Measurements from ENCODE around the gene RUNX1.

RUNX1 gene

GRCh38 chr21:35016517-35017188 lies 32.4 kb downstream of the RUNX1 start:
- Histone ChIP-seq H4K5ac (ENCODE audit: low read length) (no peak overlapping the region), H3K4me1 (ENCODE audit: control insufficient read depth, low read depth, low read length) (no peaks in the 10 kb centered on the region), H3K4me2 (ENCODE audit: low read length) (no peak overlapping the region), H2AK5ac (ENCODE audit: low read length) (no peak overlapping the region), H3K27ac (ENCODE audit: low read depth, low read length) (no peak overlapping the region), H3K27me3 (ENCODE audit: insufficient read depth, low read length, poor library complexity) (no peaks in the 10 kb centered on the region), H2BK5ac (ENCODE audit: low read length) (no peak overlapping the region), H3K18ac (ENCODE audit: low read length) (no peak overlapping the region), H3K4me3 (ENCODE audit: low read length) (no peak overlapping the region), H4K8ac (ENCODE audit: low read depth, low read length) (no peak overlapping the region), H3K4ac (ENCODE audit: low read depth, low read length) (no peak overlapping the region), H3K79me2 (ENCODE audit: control insufficient read depth, insufficient read depth, low read length) (no peaks in the 10 kb centered on the region), H3K36me3 (ENCODE audit: control insufficient read depth, insufficient read depth, low read length) (no peaks in the 10 kb centered on the region), H3K79me1 (ENCODE audit: low read length) (no peaks in the 10 kb centered on the region), H3K56ac (ENCODE audit: low read length) (peak overlapping the region; percentile 3), H3K9ac (ENCODE audit: low read length) (no peak overlapping the region), H2BK120ac (ENCODE audit: low read depth, low read length) (no peak overlapping the region), H3K23ac (ENCODE audit: low read length) (no peak overlapping the region), H2BK15ac (replicated peaks; ENCODE audit: low read depth) (no peak overlapping the region)
- WGBS (ENCODE audit: extremely low coverage, insufficient coverage, low lambda C conversion rate) = no CpG with 5 or more reads among the region's 1 CpG
- no peak for DNase-seq

DNA sequence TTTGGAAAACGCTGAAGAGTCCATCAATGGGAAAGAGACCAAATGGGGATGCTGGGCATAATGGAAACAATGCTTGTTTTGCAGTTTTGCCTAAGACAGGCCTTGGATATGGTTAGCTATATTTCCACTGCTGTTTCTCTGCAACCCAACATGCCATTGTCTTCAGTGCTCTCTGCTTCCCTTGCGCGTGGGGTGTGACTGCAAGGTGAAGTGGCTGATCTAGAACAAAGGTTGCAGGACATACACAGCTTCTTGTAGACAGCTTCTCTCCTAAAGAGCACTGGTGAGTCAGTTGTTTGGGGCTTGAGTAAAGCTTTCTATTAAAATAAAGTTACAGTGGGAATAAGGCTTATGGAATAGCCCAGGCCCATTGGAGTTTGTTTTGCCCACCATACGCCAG lies 33.0 kb downstream of the RUNX1 start:
- no peaks in the 10 kb centered on the region for H3K79me1 ChIP-seq (ENCODE audit: low read length)
- no peak overlapping the region for H3K23ac ChIP-seq (ENCODE audit: low read length)
- no peak overlapping the region for H3K4me2 ChIP-seq (ENCODE audit: low read length)
- H3K56ac ChIP-seq (ENCODE audit: low read length) = no peak overlapping the region
- no peak overlapping the region for H4K8ac ChIP-seq (ENCODE audit: low read depth, low read length)
- H2BK120ac ChIP-seq (ENCODE audit: low read depth, low read length) = no peak overlapping the region
- no peak overlapping the region for H3K27ac ChIP-seq (ENCODE audit: low read depth, low read length)
- no peak overlapping the region for H3K18ac ChIP-seq (ENCODE audit: low read length)
- no peak overlapping the region for H2BK5ac ChIP-seq (ENCODE audit: low read length)
- no CpG with 5 or more reads among the region's 4 CpGs for WGBS (ENCODE audit: extremely low coverage, insufficient coverage, low lambda C conversion rate)
- no peak overlapping the region for H3K4me3 ChIP-seq (ENCODE audit: low read length)
- no peaks in the 10 kb centered on the region for H3K36me3 ChIP-seq (ENCODE audit: control insufficient read depth, insufficient read depth, low read length)
- no peaks in the 10 kb centered on the region for H3K79me2 ChIP-seq (ENCODE audit: control insufficient read depth, insufficient read depth, low read length)
- no peak overlapping the region for H2AK5ac ChIP-seq (ENCODE audit: low read length)
- H3K27me3 ChIP-seq (ENCODE audit: insufficient read depth, low read length, poor library complexity) = no peaks in the 10 kb centered on the region
- H3K4me1 ChIP-seq (ENCODE audit: control insufficient read depth, low read depth, low read length) = no peaks in the 10 kb centered on the region
- H4K5ac ChIP-seq (ENCODE audit: low read length) = no peak overlapping the region
- no peak overlapping the region for H3K4ac ChIP-seq (ENCODE audit: low read depth, low read length)
- H2BK15ac ChIP-seq (replicated peaks; ENCODE audit: low read depth) = no peak overlapping the region
- no peak for DNase-seq
- H3K9ac ChIP-seq (ENCODE audit: low read length) = no peak overlapping the region

GRCh38 chr21:35015435-35016024 lies 33.6 kb downstream of the RUNX1 start:
- Histone ChIP-seq H3K79me1 (ENCODE audit: low read length) (no peaks in the 10 kb centered on the region), H3K27me3 (ENCODE audit: insufficient read depth, low read length, poor library complexity) (no peaks in the 10 kb centered on the region), H4K8ac (ENCODE audit: low read depth, low read length) (no peak overlapping the region), H2BK5ac (ENCODE audit: low read length) (no peak overlapping the region), H2BK15ac (replicated peaks; ENCODE audit: low read depth) (no peak overlapping the region), H3K4me2 (ENCODE audit: low read length) (no peak overlapping the region), H3K9ac (ENCODE audit: low read length) (no peak overlapping the region), H3K18ac (ENCODE audit: low read length) (no peak overlapping the region), H4K5ac (ENCODE audit: low read length) (no peak overlapping the region), H3K4me3 (ENCODE audit: low read length) (no peak overlapping the region), H3K4me1 (ENCODE audit: control insufficient read depth, low read depth, low read length) (no peaks in the 10 kb centered on the region), H3K4ac (ENCODE audit: low read depth, low read length) (no peak overlapping the region), H3K79me2 (ENCODE audit: control insufficient read depth, insufficient read depth, low read length) (no peaks in the 10 kb centered on the region), H2BK120ac (ENCODE audit: low read depth, low read length) (no peak overlapping the region), H2AK5ac (ENCODE audit: low read length) (no peak overlapping the region), H3K27ac (ENCODE audit: low read depth, low read length) (no peak overlapping the region), H3K56ac (ENCODE audit: low read length) (no peak overlapping the region), H3K36me3 (ENCODE audit: control insufficient read depth, insufficient read depth, low read length) (no peaks in the 10 kb centered on the region), H3K23ac (ENCODE audit: low read length) (no peak overlapping the region)
- WGBS (ENCODE audit: extremely low coverage, insufficient coverage, low lambda C conversion rate) = no CpG with 5 or more reads among the region's 5 CpGs
- DNase-seq = no peak

- H3K4ac ChIP-seq (ENCODE audit: low read depth, low read length) = no peak overlapping the region
- H3K9ac ChIP-seq (ENCODE audit: low read length) = no peak overlapping the region
- H3K18ac ChIP-seq (ENCODE audit: low read length) = no peak overlapping the region
- no peak overlapping the region for H2BK5ac ChIP-seq (ENCODE audit: low read length)
- no peaks in the 10 kb centered on the region for H3K79me2 ChIP-seq (ENCODE audit: control insufficient read depth, insufficient read depth, low read length)
- no peaks in the 10 kb centered on the region for H3K4me1 ChIP-seq (ENCODE audit: control insufficient read depth, low read depth, low read length)
- H3K79me1 ChIP-seq (ENCODE audit: low read length) = no peaks in the 10 kb centered on the region
- no peak overlapping the region for H4K5ac ChIP-seq (ENCODE audit: low read length)
- no peak overlapping the region for H2BK120ac ChIP-seq (ENCODE audit: low read depth, low read length)
- no peak overlapping the region for H3K23ac ChIP-seq (ENCODE audit: low read length)
- no peak overlapping the region for H3K4me3 ChIP-seq (ENCODE audit: low read length)
- H3K36me3 ChIP-seq (ENCODE audit: control insufficient read depth, insufficient read depth, low read length) = no peaks in the 10 kb centered on the region
- DNase-seq = no peak
- no peak overlapping the region for H3K56ac ChIP-seq (ENCODE audit: low read length)
- no peak overlapping the region for H3K27ac ChIP-seq (ENCODE audit: low read depth, low read length)
- no peak overlapping the region for H4K8ac ChIP-seq (ENCODE audit: low read depth, low read length)
- WGBS (ENCODE audit: extremely low coverage, insufficient coverage, low lambda C conversion rate) = no CpG with 5 or more reads among the region's 11 CpGs
- no peak overlapping the region for H2AK5ac ChIP-seq (ENCODE audit: low read length)
- no peak overlapping the region for H2BK15ac ChIP-seq (replicated peaks; ENCODE audit: low read depth)
- no peaks in the 10 kb centered on the region for H3K27me3 ChIP-seq (ENCODE audit: insufficient read depth, low read length, poor library complexity)
- no peak overlapping the region for H3K4me2 ChIP-seq (ENCODE audit: low read length)
These were observed 34.6 kb downstream of the RUNX1 start for GRCh38 chr21:35014302-35015041.

DNA sequence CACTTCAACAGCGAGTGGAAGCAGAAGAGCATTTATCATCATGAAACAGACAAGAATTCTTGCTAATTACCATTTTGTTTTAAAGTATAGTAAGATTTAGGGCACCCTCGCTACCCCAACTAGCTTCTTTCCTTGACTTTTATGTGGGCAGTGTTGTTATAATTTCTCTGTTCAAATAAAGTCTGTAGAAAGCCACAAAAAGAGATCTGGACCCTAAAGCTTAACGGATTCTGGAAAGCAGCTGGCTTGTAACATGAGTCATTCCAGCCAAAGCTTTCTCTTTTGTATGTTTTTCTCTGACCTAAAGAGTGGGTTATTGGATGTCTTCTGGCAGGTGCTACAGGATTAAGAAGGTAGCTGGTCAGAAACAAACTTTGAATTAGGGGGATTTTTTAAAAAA lies 37.4 kb downstream of the RUNX1 start:
- Histone ChIP-seq H3K4me2 (ENCODE audit: low read length) (no peak overlapping the region), H3K4me1 (ENCODE audit: control insufficient read depth, low read depth, low read length) (no peaks in the 10 kb centered on the region), H3K18ac (ENCODE audit: low read length) (no peak overlapping the region), H4K8ac (ENCODE audit: low read depth, low read length) (no peak overlapping the region), H2BK15ac (replicated peaks; ENCODE audit: low read depth) (no peak overlapping the region), H4K5ac (ENCODE audit: low read length) (no peak overlapping the region), H3K36me3 (ENCODE audit: control insufficient read depth, insufficient read depth, low read length) (no peaks in the 10 kb centered on the region), H3K27ac (ENCODE audit: low read depth, low read length) (no peak overlapping the region), H3K4me3 (ENCODE audit: low read length) (no peak overlapping the region), H3K23ac (ENCODE audit: low read length) (no peak overlapping the region), H2BK120ac (ENCODE audit: low read depth, low read length) (no peak overlapping the region), H3K56ac (ENCODE audit: low read length) (no peak overlapping the region), H3K4ac (ENCODE audit: low read depth, low read length) (no peak overlapping the region), H3K79me2 (ENCODE audit: control insufficient read depth, insufficient read depth, low read length) (no peaks in the 10 kb centered on the region), H3K9ac (ENCODE audit: low read length) (no peak overlapping the region), H2BK5ac (ENCODE audit: low read length) (no peak overlapping the region), H3K27me3 (ENCODE audit: insufficient read depth, low read length, poor library complexity) (no peaks in the 10 kb centered on the region), H3K79me1 (ENCODE audit: low read length) (no peaks in the 10 kb centered on the region), H2AK5ac (ENCODE audit: low read length) (no peak overlapping the region)
- WGBS (ENCODE audit: extremely low coverage, insufficient coverage, low lambda C conversion rate) = no CpG with 5 or more reads among the region's 3 CpGs
- DNase-seq = no peak
